Colonic mucosa (tissue), 4 donors: ENCODE measurements around the gene CERS2. TPM values are rescaled to one million over a fixed set of nuclear protein-coding genes. Genes with fewer than 3 reads are reported as not detected.

Source experiments
- DNase-seq: peaks from one replicate; pipeline ENCODE4 v3.0.0-alpha.2; 2020
- H3K27ac ChIP-seq: fragments of 200-600 bp; one replicate; pipeline ENCODE4 v1.8.0; 2021
- H3K27me3 ChIP-seq: fragments of 200-600 bp; one replicate; pipeline ENCODE4 v1.8.0; 2021
- H3K36me3 ChIP-seq: fragments of 200-600 bp; one replicate; pipeline ENCODE4 v1.8.0; 2021
- H3K4me1 ChIP-seq: fragments of 200-600 bp; one replicate; pipeline ENCODE4 v1.8.0; 2021; ENCODE audit warnings: mild to moderate bottlenecking
- H3K4me3 ChIP-seq: fragments of 200-600 bp; one replicate; pipeline ENCODE4 v1.8.0; 2021
- H3K9ac ChIP-seq, 2 donors: one replicate each; pipeline ENCODE4 v1.7.0; 2013; ENCODE audit warnings: control low read depth in 2 of 2, low read depth in 2 of 2, low read length in 2 of 2
- H3K9me3 ChIP-seq: fragments of 200-600 bp; one replicate; pipeline ENCODE4 v1.8.0; 2021
- CTCF ChIP-seq: fragments of 200-600 bp; IDR thresholded peaks from one replicate; pipeline ENCODE4 v1.8.0; 2022; ENCODE audit warnings: antibody characterized with exemption, mild to moderate bottlenecking
- intact Hi-C: fragments of 100-400 bp; cut with DNase I; formaldehyde crosslinking; loops from one replicate; pipeline ENCODE4 v1.14.1; 2022
- total RNA-seq, 2 donors: library from RNA; stranded (reverse); fragmentation: NEBNext Ultra II Directional in 1 of 2; extraction: Animal tissue kit (Norgen Biotek cat#: 25700) in 1 of 2; gene quantifications; one replicate each; pipeline ENCODE4 v1.2.1, GENCODE V29; 2021
- donor health status: healthy.
- donor health status: DM: no; HTN: no; CAD: no.
- donor health status: DM: no; HTN: no; CAD: no.

The CERS2 gene
- total RNA-seq: 100 to 1,000 TPM; 140 to 157 TPM

GRCh38 chr1:150974580-150975478 lies at the start of gene CERS2:
CERS2 (minus strand) TSS chr1:150974835; CDS start chr1:150969090, 5,745 bp downstream.
- peak within 1 kb of the TSS; percentile 79 for H3K27ac ChIP-seq
- peak within 1 kb of the TSS; percentile 84 to 95 for H3K9ac ChIP-seq
- H3K4me1 ChIP-seq: peaks cover 32% of the 10 kb centered on the region
- H3K9me3 ChIP-seq: no peaks in the 10 kb centered on the region
- H3K4me3 ChIP-seq: peak within 1 kb of the TSS; percentile 83
- no peaks in the 10 kb centered on the region for H3K36me3 ChIP-seq
- H3K27me3 ChIP-seq: no peaks in the 10 kb centered on the region
- intact Hi-C loops: loop anchor here (10.0 kb wide), 1 partner anchor 50 kb away; the partner anchor contains the start of gene SETDB1
- peak; percentile 79 for DNase-seq
- no peak for TF ChIP-seq CTCF

DNA sequence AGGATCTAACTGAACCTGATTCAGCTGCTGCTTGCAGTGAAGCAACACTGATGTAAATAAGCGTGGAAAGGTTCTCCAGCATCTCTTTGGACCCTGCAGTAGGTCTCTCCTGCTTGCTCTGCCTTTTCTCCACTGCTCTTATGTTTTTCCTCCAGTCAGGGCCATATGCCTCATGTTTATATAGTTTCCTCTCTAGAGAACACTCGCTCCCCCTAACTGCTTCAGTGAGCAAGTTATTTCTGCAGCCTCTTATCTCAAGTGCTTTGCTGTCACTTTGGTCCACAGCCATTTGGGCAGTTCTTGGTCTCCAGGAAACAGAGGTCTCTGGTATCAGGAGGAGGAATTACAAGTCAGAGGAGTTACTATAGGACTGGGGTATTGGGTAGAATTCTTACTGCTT lies 38.9 kb upstream of the CERS2 start:
- no peak for TF ChIP-seq CTCF
- Histone ChIP-seq H3K4me1 (no peaks in the 10 kb centered on the region), H3K27ac (peak overlapping the region; percentile 54), H3K9me3 (no peaks in the 10 kb centered on the region), H3K4me3 (no peak overlapping the region), H3K27me3 (no peaks in the 10 kb centered on the region), H3K36me3 (no peaks in the 10 kb centered on the region), H3K9ac (peak overlapping the region in 1 of 2 donors; percentile 53)
- peak; percentile 41 for DNase-seq
- intact Hi-C loops: no loop called here

DNA sequence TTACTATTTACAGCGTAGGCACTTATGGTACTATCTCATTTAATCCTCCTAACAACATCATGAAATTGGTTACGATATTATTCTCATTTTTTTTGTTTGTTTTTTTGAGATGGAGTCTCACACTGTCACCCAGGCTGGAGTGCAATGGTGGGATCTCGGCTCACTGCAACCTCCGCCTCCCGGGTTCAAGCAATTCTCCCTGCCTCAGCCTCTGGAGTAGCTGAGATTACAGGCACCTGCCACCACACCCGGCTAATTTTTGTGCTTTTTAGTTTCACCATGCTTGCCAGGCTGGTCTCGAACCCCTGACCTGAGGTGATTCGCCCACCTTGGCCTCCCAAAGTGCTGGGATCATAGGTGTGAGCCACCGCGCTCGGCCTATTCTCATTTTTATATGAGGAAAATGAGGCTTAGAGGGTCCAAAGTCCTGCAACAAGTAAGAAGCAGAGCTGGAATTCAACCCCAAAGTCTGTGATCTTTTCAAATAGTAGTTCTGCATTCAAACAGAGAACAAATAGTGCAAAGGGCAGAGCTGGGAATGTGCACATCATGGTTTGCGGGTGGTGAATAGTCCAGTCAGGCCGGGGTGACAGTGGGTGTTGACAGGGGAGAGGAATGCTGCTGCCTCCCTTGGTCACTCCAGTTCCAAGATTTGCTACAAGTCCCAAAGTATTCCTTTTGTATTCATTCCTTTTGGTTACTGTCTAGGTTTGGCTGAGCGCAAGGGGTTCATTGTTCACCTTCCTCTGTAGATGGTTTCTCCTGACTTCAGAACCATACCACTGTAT lies 38.2 kb upstream of the CERS2 start:
- Histone ChIP-seq H3K4me3 (no peak overlapping the region), H3K4me1 (no peaks in the 10 kb centered on the region), H3K27me3 (no peaks in the 10 kb centered on the region), H3K36me3 (no peaks in the 10 kb centered on the region), H3K27ac (peak overlapping the region; percentile 54), H3K9ac (peak overlapping the region in 1 of 2 donors; percentile 53), H3K9me3 (no peaks in the 10 kb centered on the region)
- DNase-seq: peak; percentile 72
- intact Hi-C loops: no loop called here
- no peak for TF ChIP-seq CTCF

GRCh38 chr1:151011154-151011850 lies 36.7 kb upstream of the CERS2 start:
- peaks cover 10% of the 10 kb centered on the region for H3K4me1 ChIP-seq
- no peaks in the 10 kb centered on the region for H3K9me3 ChIP-seq
- H3K27me3 ChIP-seq: no peaks in the 10 kb centered on the region
- H3K36me3 ChIP-seq: no peaks in the 10 kb centered on the region
- intact Hi-C loops: no loop called here
- H3K27ac ChIP-seq: no peak overlapping the region
- no peak for TF ChIP-seq CTCF
- H3K9ac ChIP-seq: no peak overlapping the region
- H3K4me3 ChIP-seq: no peak overlapping the region
- DNase-seq: no peak

- intact Hi-C loops: no loop called here
- no peak for TF ChIP-seq CTCF
- H3K9me3 ChIP-seq: no peaks in the 10 kb centered on the region
- H3K27me3 ChIP-seq: no peaks in the 10 kb centered on the region
- no peak overlapping the region for H3K9ac ChIP-seq
- no peak overlapping the region for H3K4me3 ChIP-seq
- DNase-seq: no peak
- H3K36me3 ChIP-seq: no peaks in the 10 kb centered on the region
- no peak overlapping the region for H3K27ac ChIP-seq
- H3K4me1 ChIP-seq: peaks cover 10% of the 10 kb centered on the region
Observed at GRCh38 chr1:151010346-151010726, 35.7 kb upstream of the CERS2 start.
